HG03439 (cell line): Measurements from ENCODE around the gene SLC39A9.
"Not testable (repeated sequence)": the region's sequence is repeated elsewhere in the genome, so short reads cannot be mapped to it uniquely, and the experiment has no call there.

Experiments used
- ATAC-seq: cut with Tn5 transposase; IDR thresholded peaks from one replicate; pipeline ENCODE4 v1.9.1; 2021; ENCODE audit warnings: mild to moderate bottlenecking, moderate library complexity; ENCODE audit not compliant: unreplicated experiment

SLC39A9 gene

DNA sequence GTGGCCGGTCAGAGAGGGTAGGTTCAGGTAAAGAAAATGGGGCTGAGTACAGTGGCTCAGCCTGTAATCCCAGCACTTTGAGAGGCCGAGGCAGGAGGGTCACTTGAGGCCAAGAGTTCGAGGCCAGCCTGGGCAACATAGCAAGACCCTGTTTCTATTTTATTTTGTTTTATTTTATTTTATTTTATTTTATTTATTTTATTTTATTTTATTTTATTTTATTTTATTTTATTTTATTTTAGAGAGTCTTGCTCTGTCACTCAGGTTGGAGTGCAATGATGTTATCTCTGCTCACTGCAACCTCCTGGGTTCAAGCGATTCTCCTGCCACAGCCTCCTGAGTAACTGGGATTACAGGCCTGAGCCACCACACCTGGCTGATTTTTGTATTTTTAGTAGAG lies 99.4 kb downstream of the SLC39A9 start:
- not testable (repeated sequence) for ATAC-seq

DNA sequence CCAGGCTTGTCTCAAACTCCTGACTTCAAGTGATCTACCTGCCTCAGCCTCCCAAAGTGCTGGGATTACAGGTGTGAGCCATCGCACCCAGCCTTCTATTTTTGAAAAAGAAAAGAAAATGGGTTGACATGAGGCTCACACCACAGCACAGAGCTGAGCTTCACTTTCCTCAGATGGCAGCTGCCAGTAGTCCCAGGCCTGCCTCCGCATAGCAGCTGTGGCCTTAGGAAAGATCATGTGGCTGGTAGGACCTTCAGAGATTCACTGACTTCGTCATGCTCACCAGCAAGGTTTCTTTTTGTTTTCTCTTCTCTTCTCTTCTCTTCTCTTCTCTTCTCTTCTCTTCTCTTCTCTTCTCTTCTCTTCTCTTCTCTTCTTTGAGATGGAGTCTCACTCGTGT lies 99.8 kb downstream of the SLC39A9 start:
- ATAC-seq: not testable (repeated sequence)

DNA sequence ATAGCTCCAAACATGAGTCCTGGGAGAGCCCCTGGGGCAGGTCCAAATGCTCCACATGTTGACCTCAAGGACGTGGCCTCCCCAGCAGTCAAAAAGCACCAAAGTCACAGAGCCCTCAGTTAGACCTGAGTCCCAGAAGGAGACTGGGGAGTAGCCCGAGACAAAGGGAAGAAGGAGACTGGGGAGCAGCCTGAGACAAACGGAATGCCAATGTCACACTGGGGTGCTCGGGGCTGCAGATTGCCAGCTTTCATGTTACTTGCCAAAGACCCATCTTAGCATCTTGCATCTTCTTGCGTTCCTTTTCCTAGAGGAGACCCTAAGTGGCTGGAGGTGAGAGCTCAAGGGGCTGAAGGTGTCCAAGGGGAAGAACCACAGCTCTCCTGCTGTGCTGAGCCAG lies 100.9 kb downstream of the SLC39A9 start:
- ATAC-seq: no peak

DNA sequence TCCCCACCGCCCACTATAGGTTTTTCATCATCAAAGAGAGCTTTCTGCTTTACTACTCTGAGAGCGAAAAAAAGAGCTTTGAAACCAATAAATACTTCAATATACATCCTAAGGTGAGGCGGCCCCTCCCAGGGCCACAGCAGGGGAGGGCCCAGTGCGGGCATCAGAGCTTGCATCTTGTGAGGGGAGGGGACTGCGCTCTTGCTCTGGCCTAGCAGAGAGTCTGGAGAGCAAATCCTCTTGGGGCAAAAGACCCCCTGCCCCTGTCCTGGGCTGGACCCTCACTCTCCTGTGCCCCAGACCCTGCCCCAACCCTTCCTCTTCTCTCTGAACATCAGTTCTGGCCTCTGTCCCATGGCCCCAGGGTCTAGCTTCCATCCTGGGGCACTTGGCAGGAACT lies 101.6 kb downstream of the SLC39A9 start:
- no peak for ATAC-seq

DNA sequence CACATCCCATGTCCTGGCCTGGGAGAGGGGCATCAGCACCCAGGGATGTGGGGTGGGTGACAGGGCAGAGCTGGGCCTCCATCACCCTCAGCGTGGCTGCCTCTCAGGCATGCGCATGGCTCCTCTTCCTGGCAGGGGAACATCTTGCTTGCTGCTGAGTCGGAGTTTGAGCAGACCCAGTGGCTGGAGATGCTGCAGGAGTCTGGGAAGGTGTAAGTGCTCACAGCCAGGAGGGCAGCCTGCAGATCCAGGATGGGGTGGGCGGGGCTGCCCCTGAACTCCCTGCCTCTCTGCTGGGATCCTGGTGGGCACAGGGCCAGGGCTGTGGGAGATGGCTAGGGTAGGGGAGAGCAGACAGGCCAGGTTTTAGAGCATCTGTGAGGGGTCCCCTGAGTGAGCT lies 102.2 kb downstream of the SLC39A9 start:
- ATAC-seq: no peak

DNA sequence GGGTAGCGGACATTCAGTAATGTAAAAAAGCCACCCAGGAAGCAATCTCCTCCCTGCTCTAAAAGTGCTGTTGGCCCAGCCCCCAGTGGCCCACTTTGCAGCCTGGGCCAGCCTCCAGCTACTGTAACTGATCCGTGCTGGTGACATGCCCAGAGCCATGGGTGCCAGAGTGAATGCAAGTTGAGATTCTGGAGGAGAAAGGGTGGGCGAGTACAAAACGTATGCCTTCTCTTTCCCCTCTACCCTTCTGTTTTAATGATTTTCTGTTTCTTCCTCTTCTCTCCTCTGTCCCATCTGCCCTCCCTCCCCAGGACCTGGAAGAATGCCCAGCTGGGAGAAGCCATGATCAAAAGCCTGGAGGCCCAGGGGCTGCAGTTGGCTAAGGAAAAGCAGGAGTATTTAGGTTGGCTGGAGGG lies 102.9 kb downstream of the SLC39A9 start:
- ATAC-seq: no peak

DNA sequence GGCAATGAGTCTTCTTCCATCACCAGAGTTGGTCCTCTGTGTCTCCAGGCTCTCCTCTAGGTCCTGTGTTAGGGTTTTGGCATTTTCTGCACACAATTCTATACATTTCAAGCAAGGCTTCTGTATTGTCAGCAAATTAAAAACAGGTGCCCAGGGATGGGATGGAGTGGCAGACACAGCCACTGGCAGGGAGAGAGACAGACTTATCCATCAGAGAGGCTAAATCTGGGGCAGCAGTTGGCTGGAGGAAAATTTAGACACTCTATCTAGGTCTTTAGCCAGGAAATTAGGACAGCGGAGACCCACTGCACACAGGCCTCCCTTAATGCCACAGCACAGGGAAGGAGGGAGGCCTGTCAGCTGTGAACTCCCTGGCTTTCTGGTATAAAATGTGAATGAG lies 106.3 kb downstream of the SLC39A9 start:
- ATAC-seq: no peak

DNA sequence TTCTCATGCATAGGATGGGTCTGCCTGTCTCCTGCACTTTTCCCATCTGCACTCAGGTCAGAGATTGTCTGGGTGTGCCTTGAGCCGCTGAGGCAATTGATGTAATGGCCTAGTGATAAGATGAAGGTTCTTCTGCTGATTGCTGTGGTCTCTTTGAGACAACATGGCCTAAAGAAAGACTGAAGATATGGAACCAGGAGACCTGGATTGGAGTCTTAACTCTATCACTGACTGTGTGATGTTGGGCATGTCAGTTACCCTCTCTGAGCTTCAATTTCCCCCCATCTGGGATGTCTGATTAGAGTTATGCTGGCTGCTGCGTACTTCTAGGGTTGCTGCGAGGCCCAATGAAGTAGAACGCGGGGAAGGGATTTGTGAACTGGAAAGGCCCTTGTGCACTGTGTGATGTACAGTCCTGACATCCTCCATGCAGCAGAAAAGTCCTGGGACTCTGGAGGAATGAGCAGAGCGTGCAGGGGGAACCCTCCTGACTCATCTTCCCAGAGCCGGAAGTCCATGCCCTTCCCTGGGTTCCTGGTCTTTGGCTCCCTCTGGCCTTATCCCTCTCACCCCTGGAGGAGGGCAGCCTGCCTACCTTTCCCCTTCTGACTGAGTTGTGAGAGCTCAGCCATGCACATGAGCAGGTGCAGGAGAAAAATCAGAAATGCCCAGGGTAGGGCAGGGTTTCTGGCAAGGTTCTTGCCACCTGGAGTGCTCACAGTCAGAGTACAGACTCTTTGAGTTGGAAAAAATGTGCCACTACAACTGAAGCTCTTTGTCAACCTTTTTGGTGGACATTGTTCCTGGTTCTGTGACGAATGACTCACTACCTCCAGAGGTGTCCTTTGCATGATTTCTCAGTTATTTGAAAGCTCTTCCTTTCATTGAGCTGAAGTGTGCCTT lies 107.1 kb downstream of the SLC39A9 start:
- ATAC-seq: no peak

DNA sequence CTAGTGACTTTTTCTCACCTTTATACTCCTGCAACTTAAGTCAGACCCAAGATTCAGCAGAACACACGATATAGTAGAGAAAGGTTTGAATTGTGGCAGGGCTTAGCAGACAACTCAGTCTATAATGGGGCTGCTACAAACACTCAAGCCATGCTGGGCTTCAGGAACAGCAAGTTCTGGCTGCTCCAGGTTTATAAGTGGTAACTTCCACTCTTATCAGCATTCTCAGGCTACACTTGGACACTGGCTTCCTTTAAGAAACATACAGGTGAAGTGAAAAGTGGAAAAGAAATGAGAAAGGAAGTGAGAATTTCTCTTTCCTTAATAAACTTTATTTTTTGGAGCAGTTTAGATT lies 107.7 kb downstream of the SLC39A9 start:
- ATAC-seq: no peak
